Kidney (tissue), 14 donors: ENCODE data around the gene THAP5. TPM values are rescaled to one million over a fixed set of nuclear protein-coding genes. Genes with fewer than 3 reads are reported as not detected.
A peak's percentile ranks its signal among the peaks of the same experiment; 100 is the strongest.

ENCODE experiments used
- DNase-seq, 5 donors: peaks; one replicate each; pipeline ENCODE4 v3.0.0-alpha.2; 2013 to 2020
- FAIRE-seq: peaks from 2 replicates; lab custom pipeline; 2012; peaks lifted over from hg19 to GRCh38; lab: Jason Lieb, UNC
- H3K27ac ChIP-seq, 2 donors: one replicate each; pipeline ENCODE4 v1.7.0; 2013; ENCODE audit warnings: low read depth in 2 of 2, low read length in 2 of 2, inconsistent platforms in 1 of 2
- H3K27me3 ChIP-seq: one replicate; pipeline ENCODE4 v1.7.1; 2013; ENCODE audit warnings: low read length, inconsistent platforms; ENCODE audit not compliant: control insufficient read depth, insufficient read depth
- H3K36me3 ChIP-seq, 3 donors: one replicate each; pipeline versions ENCODE4 v1.7.0 to v1.7.1; 2013; ENCODE audit warnings: low read length in 3 of 3, control low read depth in 1 of 3, inconsistent platforms in 1 of 3; ENCODE audit not compliant: insufficient read depth in 3 of 3, control insufficient read depth in 2 of 3
- H3K4me1 ChIP-seq, 3 donors: one replicate each; pipeline versions ENCODE4 v1.7.0 to v1.7.1; 2013; ENCODE audit warnings: low read length in 3 of 3, inconsistent platforms in 1 of 3, low read depth in 1 of 3; ENCODE audit not compliant: control insufficient read depth in 2 of 3, insufficient read depth in 2 of 3
- H3K4me3 ChIP-seq, 3 donors: one replicate each; pipeline versions ENCODE4 v1.7.0 to v1.8.1; 2013; ENCODE audit warnings: low read length in 3 of 3, control low read depth in 1 of 3, inconsistent platforms in 1 of 3
- H3K9ac ChIP-seq, 3 donors: one replicate each; pipeline versions ENCODE4 v1.7.0 to v1.7.1; 2013; ENCODE audit warnings: low read length in 3 of 3, control low read depth in 1 of 3, inconsistent platforms in 1 of 3
- H3K9me3 ChIP-seq, 3 donors: one replicate each; pipeline versions ENCODE4 v1.7.0 to v1.7.1; 2013; ENCODE audit warnings: low read length in 3 of 3, control low read depth in 1 of 3, inconsistent platforms in 1 of 3; ENCODE audit not compliant: control insufficient read depth in 2 of 3, insufficient read depth in 1 of 3
- CTCF ChIP-seq: IDR thresholded peaks from 3 replicates; pipeline ENCODE4 v1.5.1; 2012; ENCODE audit warnings: mild to moderate bottlenecking, moderate library complexity, borderline replicate concordance; ENCODE audit not compliant: insufficient read depth; ENCODE audit errors: extremely low read depth
- intact Hi-C: fragments of 100-400 bp; cut with DNase I; formaldehyde crosslinking; loops from one replicate; pipeline ENCODE4 v1.11.1; 2022
- polyA plus RNA-seq: library from polyadenylated mRNA; stranded (reverse); fragments of 350-450 nt; fragmentation: Illumina TruSeq; extraction: RNeasy Lipid Tissue Mini Kit (QIAGEN cat#74804); gene quantifications from one replicate; pipeline ENCODE4 v1.2.3, GENCODE V29; 2014; ENCODE audit warnings: low read depth, low replicate concordance; ENCODE audit not compliant: insufficient read depth
- total RNA-seq: library from RNA; stranded (reverse); fragmentation: NEBNext Ultra II Directional; extraction: Animal tissue kit (Norgen Biotek cat#: 25700); gene quantifications from one replicate; pipeline ENCODE4 v1.2.1, GENCODE V29; 2021
- donor health status: control.
- donor health status: control.
- donor health status: control.
- donor health status: control.
- donor health status: control.
- donor health status: DM: yes; HTN: yes; CAD: no.
- donor health status: Normal renal cell carcinoma (clear cell type).

Gene THAP5
- total and polyA plus RNA-seq, 2 donors from 2014 or later: 9.4 to 32.6 TPM

GRCh38 chr7:108535257-108535656 lies 34.2 kb downstream of the THAP5 start:
- no peak for DNase-seq
- Histone ChIP-seq H3K4me1 (no peaks in the 10 kb centered on the region), H3K9ac (no peak overlapping the region), H3K9me3 (no peaks in the 10 kb centered on the region), H3K27me3 (no peaks in the 10 kb centered on the region), H3K36me3 (no peaks in the 10 kb centered on the region), H3K4me3 (no peak overlapping the region), H3K27ac (no peak overlapping the region)
- intact Hi-C loops: no loop called here
- no peak for FAIRE-seq
- no peak for TF ChIP-seq CTCF

- Histone ChIP-seq H3K27ac (no peak overlapping the region), H3K9ac (no peak overlapping the region), H3K27me3 (no peaks in the 10 kb centered on the region), H3K4me3 (no peak overlapping the region), H3K36me3 (no peaks in the 10 kb centered on the region), H3K9me3 (no peaks in the 10 kb centered on the region), H3K4me1 (no peaks in the 10 kb centered on the region)
- no peak for TF ChIP-seq CTCF
- DNase-seq (no peak), FAIRE-seq (no peak)
- intact Hi-C loops: no loop called here
Observed at GRCh38 chr7:108533712-108534111, 35.8 kb downstream of the THAP5 start.

GRCh38 chr7:108529341-108529740 lies 40.2 kb downstream of the THAP5 start:
- H3K9ac ChIP-seq: no peak overlapping the region
- no peak overlapping the region for H3K4me3 ChIP-seq
- intact Hi-C loops: no loop called here
- FAIRE-seq: no peak
- no peak for TF ChIP-seq CTCF
- peaks cover 0 to 5% (median 5%) of the 10 kb centered on the region in 3 donors for H3K4me1 ChIP-seq
- no peaks in the 10 kb centered on the region for H3K9me3 ChIP-seq
- no peaks in the 10 kb centered on the region for H3K36me3 ChIP-seq
- DNase-seq: peak in 2 of 5 donors; percentile 8 to 19
- peak overlapping the region; percentile 66 to 71 for H3K27ac ChIP-seq
- H3K27me3 ChIP-seq: no peaks in the 10 kb centered on the region

GRCh38 chr7:108528183-108528712 lies 41.3 kb downstream of the THAP5 start:
- Histone ChIP-seq H3K9me3 (no peaks in the 10 kb centered on the region), H3K36me3 (no peaks in the 10 kb centered on the region), H3K27me3 (no peaks in the 10 kb centered on the region), H3K4me1 (peaks cover 0 to 12% (median 9%) of the 10 kb centered on the region in 3 donors), H3K9ac (no peak overlapping the region), H3K4me3 (no peak overlapping the region), H3K27ac (no peak overlapping the region)
- intact Hi-C loops: no loop called here
- no peak for FAIRE-seq
- TF ChIP-seq CTCF: no peak
- no peak for DNase-seq
